Gastroesophageal sphincter (tissue), 3 donors: Measurements from ENCODE around the gene CENPC.
"Not testable (repeated sequence)": the region's sequence is repeated elsewhere in the genome, so short reads cannot be mapped to it uniquely, and the experiment has no call there.

Source experiments
- EP300 ChIP-seq: sonication (generic); formaldehyde crosslinking; IDR thresholded peaks from one replicate; pipeline ENCODE4 v1.6.1; 2017; ENCODE audit warnings: antibody characterized with exemption, mild to moderate bottlenecking
- TF ChIP-seq, protein P1 (sequence below), 4 experiments: fragments of 200-600 bp in 2 of 4; fragments of 450-650 bp in 2 of 4; sonication (generic) in 1 of 4; IDR thresholded peaks; one replicate each; pipeline ENCODE4 v1.5.1; 2017 to 2019; ENCODE audit warnings: antibody characterized with exemption in 4 of 4, mild to moderate bottlenecking in 2 of 4, moderate library complexity in 2 of 4

DNA sequence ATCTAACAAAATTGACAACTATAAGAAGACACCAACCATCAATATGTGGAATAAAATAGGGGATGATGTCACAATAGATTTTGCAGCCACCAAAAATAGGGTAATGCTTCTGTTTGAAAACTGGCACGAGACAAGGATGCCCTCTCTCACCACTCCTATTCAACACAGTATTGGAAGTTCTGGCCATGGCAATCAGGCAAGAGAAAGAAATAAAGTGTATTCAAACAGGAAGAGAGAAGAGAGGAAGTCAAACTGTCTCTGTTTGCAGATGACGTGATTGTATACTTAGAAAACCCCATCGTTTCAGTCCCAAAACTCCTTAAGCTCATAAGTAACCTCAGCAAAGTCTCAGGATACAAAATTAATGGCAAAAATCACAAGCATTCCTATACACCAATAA is 21.2 kb downstream of the CENPC start:
- TF ChIP-seq EP300: not testable (repeated sequence)
- TF ChIP-seq, protein P1, sequence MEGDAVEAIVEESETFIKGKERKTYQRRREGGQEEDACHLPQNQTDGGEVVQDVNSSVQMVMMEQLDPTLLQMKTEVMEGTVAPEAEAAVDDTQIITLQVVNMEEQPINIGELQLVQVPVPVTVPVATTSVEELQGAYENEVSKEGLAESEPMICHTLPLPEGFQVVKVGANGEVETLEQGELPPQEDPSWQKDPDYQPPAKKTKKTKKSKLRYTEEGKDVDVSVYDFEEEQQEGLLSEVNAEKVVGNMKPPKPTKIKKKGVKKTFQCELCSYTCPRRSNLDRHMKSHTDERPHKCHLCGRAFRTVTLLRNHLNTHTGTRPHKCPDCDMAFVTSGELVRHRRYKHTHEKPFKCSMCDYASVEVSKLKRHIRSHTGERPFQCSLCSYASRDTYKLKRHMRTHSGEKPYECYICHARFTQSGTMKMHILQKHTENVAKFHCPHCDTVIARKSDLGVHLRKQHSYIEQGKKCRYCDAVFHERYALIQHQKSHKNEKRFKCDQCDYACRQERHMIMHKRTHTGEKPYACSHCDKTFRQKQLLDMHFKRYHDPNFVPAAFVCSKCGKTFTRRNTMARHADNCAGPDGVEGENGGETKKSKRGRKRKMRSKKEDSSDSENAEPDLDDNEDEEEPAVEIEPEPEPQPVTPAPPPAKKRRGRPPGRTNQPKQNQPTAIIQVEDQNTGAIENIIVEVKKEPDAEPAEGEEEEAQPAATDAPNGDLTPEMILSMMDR (IDR thresholded peaks at IDR 0.05): not testable (repeated sequence)
